ENCODE data around the gene COL5A1.

The COL5A1 gene

DNA sequence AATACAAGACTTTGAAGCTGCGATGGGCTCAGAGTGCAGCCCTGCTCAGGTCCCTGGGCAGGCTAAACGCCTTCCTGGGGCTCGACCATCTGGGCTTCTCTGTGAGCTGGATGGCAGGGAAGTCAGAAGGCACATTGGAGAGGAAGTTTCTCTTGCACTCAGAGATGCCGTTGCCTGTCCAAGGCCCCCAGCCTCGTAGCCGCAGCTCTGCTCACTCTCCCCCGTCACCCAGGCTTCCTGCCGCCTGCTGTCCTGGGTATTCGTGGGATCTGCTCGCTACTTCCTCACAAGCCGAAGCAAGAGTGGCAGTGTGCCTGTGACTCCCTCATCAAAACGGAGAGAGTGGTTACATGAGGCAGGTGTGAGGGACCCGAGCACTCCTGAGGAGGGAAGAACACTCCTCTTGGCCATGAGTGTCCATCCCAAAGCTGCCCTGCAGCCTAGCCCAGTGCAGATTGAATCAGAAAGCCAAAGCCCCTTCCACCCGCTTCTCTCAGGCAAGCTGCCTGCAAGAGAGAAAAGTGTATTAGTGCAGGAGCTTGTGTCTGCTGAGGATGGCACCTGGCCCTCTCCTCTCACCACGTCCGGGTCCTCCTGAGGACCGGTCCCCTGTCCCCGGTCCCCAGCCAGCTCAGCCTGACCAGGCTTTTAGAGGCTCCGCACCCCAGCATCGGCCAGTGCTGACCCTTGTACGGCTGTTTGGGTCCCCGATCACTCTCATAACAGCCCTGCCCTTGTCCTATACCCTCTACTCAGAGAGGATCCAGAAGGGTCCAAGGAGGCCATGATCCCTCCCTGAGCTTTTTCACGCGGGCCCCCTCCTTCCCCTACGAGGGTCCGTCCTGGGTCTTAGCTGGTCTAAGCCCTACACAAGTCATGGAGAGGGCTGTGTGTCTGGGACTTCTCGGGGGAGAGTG is 246.3 kb downstream of the COL5A1 start:
- no peak for DNase-seq

DNA sequence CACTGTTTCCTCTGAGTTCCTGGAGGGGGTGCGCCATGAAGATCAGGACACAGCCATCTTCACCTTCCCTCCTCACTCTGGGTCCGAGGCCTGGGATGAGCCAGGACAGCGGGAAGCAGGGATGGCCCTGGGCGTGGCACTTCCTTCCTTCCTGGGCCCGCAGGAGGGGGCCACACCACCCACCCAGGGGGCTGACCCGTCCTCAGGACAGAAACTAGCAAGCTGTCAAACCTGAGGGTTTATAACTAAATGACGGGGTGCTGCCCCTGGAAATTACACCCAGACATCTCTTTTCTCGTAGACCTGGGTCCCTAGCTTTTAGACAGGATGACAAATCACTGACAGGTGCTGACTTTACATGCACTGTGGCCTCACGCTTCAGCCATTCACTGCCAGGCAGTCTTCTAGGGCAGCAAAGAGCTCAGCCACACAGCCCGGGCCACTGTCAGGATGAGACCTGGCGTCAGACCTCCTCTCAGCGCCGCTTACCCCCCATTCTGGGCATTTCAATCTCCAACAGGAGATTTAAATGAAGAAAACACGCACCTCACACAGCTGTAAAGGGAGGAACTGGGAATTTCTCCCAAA is 247.1 kb downstream of the COL5A1 start:
- DNase-seq, result no peak

- no peak for DNase-seq
These were observed 248.0 kb downstream of the COL5A1 start for GRCh38 chr9:134889386-134890154.

- no peak for DNase-seq
These were observed 248.5 kb downstream of the COL5A1 start for GRCh38 chr9:134890155-134890495.

DNA sequence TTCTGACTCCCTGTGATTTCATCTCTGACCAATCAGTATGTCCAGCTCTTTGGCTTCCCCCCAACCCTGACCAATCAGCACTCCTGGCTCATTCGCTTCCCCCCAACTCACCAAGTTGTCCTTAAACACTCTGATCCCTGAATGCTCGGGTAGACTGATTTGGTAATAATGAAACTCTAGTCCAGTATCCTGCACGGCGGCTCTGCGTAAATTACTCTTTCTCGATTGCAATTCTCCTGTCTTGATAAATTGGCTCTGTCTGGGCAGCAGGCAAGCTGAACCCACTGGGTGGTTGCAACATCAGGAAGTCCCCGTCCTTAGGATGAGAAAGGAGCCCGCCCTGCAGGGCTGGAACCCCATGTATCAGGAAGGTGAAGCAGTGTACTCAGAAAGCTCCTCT is 249.4 kb downstream of the COL5A1 start:
- DNase-seq, result no peak

DNA sequence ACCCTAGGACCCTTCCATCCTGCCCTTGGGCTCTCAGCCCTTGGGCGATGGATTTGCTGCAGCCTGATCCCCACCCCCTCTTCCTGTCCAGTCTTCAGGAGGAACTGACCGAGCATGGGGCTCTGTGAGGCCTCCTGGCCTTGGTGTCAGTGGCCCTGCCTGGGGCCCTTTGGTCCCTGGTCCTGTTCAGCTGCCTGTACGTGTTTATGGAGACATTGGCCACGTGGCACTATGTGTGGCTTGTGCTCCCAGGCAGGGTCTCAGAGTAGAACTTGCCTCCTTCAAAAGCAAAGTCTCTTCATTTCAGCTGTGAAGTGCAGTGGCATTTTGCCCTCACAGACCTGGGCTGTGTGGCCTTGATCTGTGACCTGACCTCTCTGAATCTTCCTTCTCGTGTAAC is 250.1 kb downstream of the COL5A1 start:
- no peak for DNase-seq

DNA sequence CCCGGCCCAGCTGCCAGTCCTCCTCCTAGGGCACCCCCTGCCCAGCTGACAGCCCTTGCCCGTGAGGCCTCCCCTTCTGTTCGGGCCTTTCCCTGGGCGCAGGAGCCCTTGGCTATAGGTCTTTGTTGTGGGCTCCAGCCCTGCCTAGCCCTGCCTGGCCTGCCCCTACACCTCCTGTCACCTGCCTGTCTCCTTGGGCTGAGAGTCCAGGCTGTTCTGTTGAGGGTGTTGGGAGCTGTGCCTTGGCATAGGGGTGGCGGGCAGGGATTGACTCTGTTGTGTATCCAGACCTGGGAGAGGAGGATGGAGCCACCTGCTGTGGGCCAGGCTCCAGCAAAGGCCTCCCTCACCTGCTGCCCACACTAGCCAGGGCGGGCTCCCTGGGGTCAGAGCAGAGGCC is 250.6 kb downstream of the COL5A1 start:
- no peak for DNase-seq

- no peak for DNase-seq
These were observed 251.3 kb downstream of the COL5A1 start for GRCh38 chr9:134892820-134893420.
